CD14-positive monocyte (primary cell): Measurements from ENCODE around the gene LINC01488. TPM values are rescaled to one million over a fixed set of nuclear protein-coding genes. Genes with fewer than 3 reads are reported as not detected.

Experiments
- DNase-seq, 3 donors: peaks; one replicate each; pipeline ENCODE4 v3.0.0-alpha.2; 2011 to 2022
- H2AFZ ChIP-seq: 2 replicates; pipeline ENCODE4 v1.6.0; 2012; ENCODE audit warnings: mild to moderate bottlenecking, low read depth, low read length, inconsistent platforms; ENCODE audit not compliant: insufficient read depth, poor library complexity, severe bottlenecking
- H3K27ac ChIP-seq, 2 donors: 1 replicate in 1 of 2; 2 replicates in 1 of 2; pipeline ENCODE4 v1.5.1; 2012 to 2013; ENCODE audit warnings: low read length in 2 of 2, control low read depth in 1 of 2, inconsistent platforms in 1 of 2, low read depth in 1 of 2, mild to moderate bottlenecking in 1 of 2
- H3K27me3 ChIP-seq, 2 donors: one replicate each; pipeline versions ENCODE4 v1.6.0 to v1.6.1; 2011 to 2013; ENCODE audit warnings: low read length in 2 of 2; ENCODE audit not compliant: control insufficient read depth in 2 of 2, insufficient read depth in 2 of 2
- H3K36me3 ChIP-seq, 2 donors: replicated peaks in 1 of 2; 1 replicate in 1 of 2; 2 replicates in 1 of 2; pipeline versions ENCODE4 v1.5.1 to v1.6.1; 2012 to 2013; ENCODE audit warnings: low read length in 2 of 2, control low read depth in 1 of 2, inconsistent platforms in 1 of 2, mild to moderate bottlenecking in 1 of 2; ENCODE audit not compliant: insufficient read depth in 2 of 2, control insufficient read depth in 1 of 2
- H3K4me1 ChIP-seq, 2 donors: 1 replicate in 1 of 2; 2 replicates in 1 of 2; pipeline versions ENCODE4 v1.5.1 to v1.6.1; 2012 to 2013; ENCODE audit warnings: low read length in 2 of 2, control low read depth in 1 of 2, inconsistent platforms in 1 of 2, mild to moderate bottlenecking in 1 of 2, moderate library complexity in 1 of 2; ENCODE audit not compliant: insufficient read depth in 2 of 2, control insufficient read depth in 1 of 2
- H3K4me2 ChIP-seq: replicated peaks from 2 replicates; pipeline ENCODE3; 2012; ENCODE audit warnings: low read length, moderate library complexity, mild to moderate bottlenecking; ENCODE audit not compliant: poor library complexity, severe bottlenecking; ENCODE audit errors: extremely low read depth
- H3K4me3 ChIP-seq, 3 experiments: fragments of 200-600 bp in 1 of 3; sonication (generic) in 1 of 3; replicated peaks in 1 of 3; 1 replicate in 2 of 3; 2 replicates in 1 of 3; pipeline ENCODE4 v1.5.1; 2011 to 2013; ENCODE audit warnings: low read length in 3 of 3, mild to moderate bottlenecking in 3 of 3, control low read depth in 2 of 3, low read depth in 2 of 3, inconsistent platforms in 1 of 3, moderate library complexity in 1 of 3
- H3K79me2 ChIP-seq: 2 replicates; pipeline ENCODE4 v1.6.0; 2012; ENCODE audit warnings: mild to moderate bottlenecking, control low read depth, inconsistent platforms, low read length, moderate library complexity; ENCODE audit not compliant: insufficient read depth
- H3K9ac ChIP-seq: 2 replicates; pipeline ENCODE4 v1.6.0; 2017; ENCODE audit warnings: low read length, mild to moderate bottlenecking; ENCODE audit not compliant: insufficient read depth, poor library complexity, severe bottlenecking
- H3K9me3 ChIP-seq, 2 donors: replicated peaks in 1 of 2; 1 replicate in 1 of 2; 2 replicates in 1 of 2; pipeline versions ENCODE4 v1.5.1 to v1.6.1; 2012 to 2013; ENCODE audit warnings: low read length in 2 of 2, control low read depth in 1 of 2; ENCODE audit not compliant: control insufficient read depth in 1 of 2, insufficient read depth in 1 of 2
- H4K20me1 ChIP-seq: 2 replicates; pipeline ENCODE4 v1.6.0; 2012; ENCODE audit warnings: mild to moderate bottlenecking, low read length, control low read depth, moderate library complexity; ENCODE audit not compliant: insufficient read depth
- H3K27ac Mint-ChIP-seq, 7 donors: one replicate each; pipeline ENCODE4 v1.8.0; 2020; ENCODE audit warnings: mild to moderate bottlenecking in 7 of 7, mixed read lengths in 7 of 7, moderate library complexity in 6 of 7, inconsistent platforms in 2 of 7
- H3K27me3 Mint-ChIP-seq, 3 donors: one replicate each; pipeline ENCODE4 v1.8.0; 2021 to 2022; ENCODE audit warnings: low read depth in 3 of 3, mild to moderate bottlenecking in 3 of 3, mixed read lengths in 3 of 3, moderate library complexity in 3 of 3, inconsistent platforms in 1 of 3
- H3K36me3 Mint-ChIP-seq, 2 donors: one replicate each; pipeline ENCODE4 v1.8.0; 2020; ENCODE audit warnings: mixed read lengths in 2 of 2, inconsistent platforms in 1 of 2, mild to moderate bottlenecking in 1 of 2
- H3K4me1 Mint-ChIP-seq: one replicate; pipeline ENCODE4 v1.8.0; 2020; ENCODE audit warnings: mild to moderate bottlenecking, mixed read lengths
- H3K4me3 Mint-ChIP-seq, 2 donors: one replicate each; pipeline ENCODE4 v1.8.0; 2020; ENCODE audit warnings: mild to moderate bottlenecking in 2 of 2, mixed read lengths in 2 of 2, moderate library complexity in 1 of 2
- H3K9me3 Mint-ChIP-seq, 7 donors: one replicate each; pipeline ENCODE4 v1.8.0; 2020 to 2022; ENCODE audit warnings: mixed read lengths in 7 of 7, mild to moderate bottlenecking in 6 of 7, moderate library complexity in 6 of 7, inconsistent platforms in 2 of 7
- WGBS: methylation state at CpG from one replicate; pipeline ENCODE4 v1.1.5; 2013; ENCODE audit warnings: missing lambda C conversion rate; ENCODE audit not compliant: insufficient coverage; 5-methylcytosine and 5-hydroxymethylcytosine counted together
- intact Hi-C, 2 donors: fragments of 100-400 bp; cut with micrococcal nuclease; formaldehyde crosslinking; loops; one replicate each; pipeline versions ENCODE4 v1.15.0 to v1.15.1; 2023
- polyA plus RNA-seq, 3 donors: library from polyadenylated mRNA; depleted of rRNA in 1 of 3; unstranded in 2 of 3; stranded (reverse) in 1 of 3; fragments of 300-500 nt in 2 of 3; fragments of >200 nt in 1 of 3; fragmentation: Illumina TruSeq in 2 of 3; gene quantifications; 1 replicate in 2 of 3; 2 replicates in 1 of 3; pipeline ENCODE4 v1.2.3, GENCODE V29; 2012 to 2021
- TF ChIP-seq, protein P1 (sequence below): fragments of 200-600 bp; IDR thresholded peaks from one replicate; pipeline ENCODE4 v1.8.0; 2022; ENCODE audit warnings: antibody characterized with exemption, mild to moderate bottlenecking

Gene LINC01488
- polyA plus RNA-seq, 3 donors = not detected

DNA sequence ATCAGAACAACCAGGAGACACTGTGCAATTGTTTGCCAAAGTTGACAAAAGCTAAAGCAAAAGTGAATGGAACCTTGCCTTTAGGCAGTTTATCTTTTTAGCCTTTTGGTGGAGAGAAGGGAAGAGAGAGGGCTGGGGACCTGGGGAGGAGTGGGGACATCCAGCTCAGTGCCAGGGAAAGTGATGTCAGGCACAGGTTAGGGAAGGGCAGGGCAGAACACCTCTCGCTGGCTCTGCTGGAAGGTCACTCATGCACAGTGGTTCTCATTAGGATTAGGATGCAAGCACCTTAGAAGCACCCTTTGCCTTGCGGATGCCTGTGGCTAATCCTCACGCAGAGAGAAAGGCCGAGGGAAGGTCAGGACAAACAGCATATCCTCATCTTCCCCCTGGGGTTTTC lies 14.3 kb upstream of the LINC01488 start:
- peaks cover 0 to 2% (median 0%) of the 10 kb centered on the region in 7 donors for H3K9me3 Mint-ChIP-seq

DNA sequence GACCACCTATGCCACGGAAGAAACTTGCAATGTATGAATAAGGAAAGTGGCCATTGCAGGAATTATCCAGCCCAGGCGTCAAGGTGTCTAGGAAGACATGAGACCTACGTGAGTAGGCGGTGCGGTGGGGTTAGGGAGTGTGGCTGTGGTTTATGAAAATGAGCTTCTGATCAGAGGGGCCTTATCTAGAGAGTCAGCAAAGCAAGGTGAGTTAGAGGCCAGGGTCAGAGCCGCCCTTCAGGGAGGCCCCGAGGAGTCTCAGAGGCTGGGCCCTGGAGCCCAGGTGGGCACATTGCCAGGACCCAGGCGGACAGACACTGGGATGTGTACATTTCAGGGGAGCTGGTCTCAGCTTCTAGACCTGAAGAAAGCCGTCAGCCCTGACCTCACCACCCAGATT lies 13.8 kb upstream of the LINC01488 start:
- no peak for DNase-seq
- Mint-ChIP-seq H3K4me1 (no peaks in the 10 kb centered on the region), H3K27ac (no peak overlapping the region), H3K27me3 (peaks cover 7 to 22% (median 13%) of the 10 kb centered on the region in 3 donors), H3K4me3 (no peak overlapping the region), H3K9me3 (peaks cover 0 to 2% (median 0%) of the 10 kb centered on the region in 7 donors), H3K36me3 (no peaks in the 10 kb centered on the region)
- no peaks in the 10 kb centered on the region for H3K36me3 ChIP-seq
- no peak overlapping the region for H3K27ac ChIP-seq
- no peak overlapping the region for H2AFZ ChIP-seq
- H4K20me1 ChIP-seq = no peaks in the 10 kb centered on the region
- H3K27me3 ChIP-seq = peaks cover 0 to 4% of the 10 kb centered on the region in 2 donors
- H3K4me1 ChIP-seq = no peaks in the 10 kb centered on the region
- no peak overlapping the region for H3K4me3 ChIP-seq
- H3K79me2 ChIP-seq = no peaks in the 10 kb centered on the region
- 94% methylated on average over 8 of the region's 9 CpGs for WGBS
- no peak overlapping the region for H3K9ac ChIP-seq
- no peaks in the 10 kb centered on the region for H3K9me3 ChIP-seq
- intact Hi-C loops = no loop called here
- TF ChIP-seq, protein P1, sequence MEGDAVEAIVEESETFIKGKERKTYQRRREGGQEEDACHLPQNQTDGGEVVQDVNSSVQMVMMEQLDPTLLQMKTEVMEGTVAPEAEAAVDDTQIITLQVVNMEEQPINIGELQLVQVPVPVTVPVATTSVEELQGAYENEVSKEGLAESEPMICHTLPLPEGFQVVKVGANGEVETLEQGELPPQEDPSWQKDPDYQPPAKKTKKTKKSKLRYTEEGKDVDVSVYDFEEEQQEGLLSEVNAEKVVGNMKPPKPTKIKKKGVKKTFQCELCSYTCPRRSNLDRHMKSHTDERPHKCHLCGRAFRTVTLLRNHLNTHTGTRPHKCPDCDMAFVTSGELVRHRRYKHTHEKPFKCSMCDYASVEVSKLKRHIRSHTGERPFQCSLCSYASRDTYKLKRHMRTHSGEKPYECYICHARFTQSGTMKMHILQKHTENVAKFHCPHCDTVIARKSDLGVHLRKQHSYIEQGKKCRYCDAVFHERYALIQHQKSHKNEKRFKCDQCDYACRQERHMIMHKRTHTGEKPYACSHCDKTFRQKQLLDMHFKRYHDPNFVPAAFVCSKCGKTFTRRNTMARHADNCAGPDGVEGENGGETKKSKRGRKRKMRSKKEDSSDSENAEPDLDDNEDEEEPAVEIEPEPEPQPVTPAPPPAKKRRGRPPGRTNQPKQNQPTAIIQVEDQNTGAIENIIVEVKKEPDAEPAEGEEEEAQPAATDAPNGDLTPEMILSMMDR = no peak
- no peak overlapping the region for H3K4me2 ChIP-seq

More for the DNA sequence above, 14.3 kb upstream of the LINC01488 start:
- Histone ChIP-seq H3K4me1 (no peaks in the 10 kb centered on the region), H3K36me3 (no peaks in the 10 kb centered on the region), H3K4me2 (no peak overlapping the region), H3K27ac (no peak overlapping the region), H3K9ac (no peak overlapping the region), H3K4me3 (no peak overlapping the region), H3K27me3 (peaks cover 0 to 4% of the 10 kb centered on the region in 2 donors), H2AFZ (no peak overlapping the region), H3K79me2 (no peaks in the 10 kb centered on the region), H4K20me1 (no peaks in the 10 kb centered on the region), H3K9me3 (no peaks in the 10 kb centered on the region)
- H3K36me3 Mint-ChIP-seq = no peaks in the 10 kb centered on the region
- intact Hi-C loops = no loop called here
- no peak for DNase-seq
- no peak overlapping the region for H3K4me3 Mint-ChIP-seq
- H3K27ac Mint-ChIP-seq = no peak overlapping the region
- peaks cover 4 to 22% (median 10%) of the 10 kb centered on the region in 3 donors for H3K27me3 Mint-ChIP-seq
- TF ChIP-seq, protein P1 = no peak
- no peaks in the 10 kb centered on the region for H3K4me1 Mint-ChIP-seq
- WGBS = 80% methylated on average over 1 of the region's 4 CpGs
